Cardiac fibroblast (primary cell): ENCODE data around the gene GPBAR1.

Experiments
- DNase-seq, 2 donors: peaks; one replicate each; pipeline versions ENCODE4 v3.0.0 to v3.0.0-alpha.2; 2010; ENCODE audit warnings: low read depth in 2 of 2
- H3K4me3 ChIP-seq, 2 donors: replicated peaks in 1 of 2; 1 replicate in 1 of 2; 2 replicates in 1 of 2; pipeline ENCODE4 v1.5.1; 2011; ENCODE audit warnings: low read depth in 2 of 2, low read length in 2 of 2, mild to moderate bottlenecking in 2 of 2, moderate library complexity in 1 of 2
- TF ChIP-seq, protein P1 (sequence below): IDR thresholded peaks from one replicate; pipeline ENCODE4 v1.5.1; 2011; ENCODE audit warnings: low read depth, mild to moderate bottlenecking, low read length, inconsistent platforms

The GPBAR1 gene, protein sequence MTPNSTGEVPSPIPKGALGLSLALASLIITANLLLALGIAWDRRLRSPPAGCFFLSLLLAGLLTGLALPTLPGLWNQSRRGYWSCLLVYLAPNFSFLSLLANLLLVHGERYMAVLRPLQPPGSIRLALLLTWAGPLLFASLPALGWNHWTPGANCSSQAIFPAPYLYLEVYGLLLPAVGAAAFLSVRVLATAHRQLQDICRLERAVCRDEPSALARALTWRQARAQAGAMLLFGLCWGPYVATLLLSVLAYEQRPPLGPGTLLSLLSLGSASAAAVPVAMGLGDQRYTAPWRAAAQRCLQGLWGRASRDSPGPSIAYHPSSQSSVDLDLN

DNA sequence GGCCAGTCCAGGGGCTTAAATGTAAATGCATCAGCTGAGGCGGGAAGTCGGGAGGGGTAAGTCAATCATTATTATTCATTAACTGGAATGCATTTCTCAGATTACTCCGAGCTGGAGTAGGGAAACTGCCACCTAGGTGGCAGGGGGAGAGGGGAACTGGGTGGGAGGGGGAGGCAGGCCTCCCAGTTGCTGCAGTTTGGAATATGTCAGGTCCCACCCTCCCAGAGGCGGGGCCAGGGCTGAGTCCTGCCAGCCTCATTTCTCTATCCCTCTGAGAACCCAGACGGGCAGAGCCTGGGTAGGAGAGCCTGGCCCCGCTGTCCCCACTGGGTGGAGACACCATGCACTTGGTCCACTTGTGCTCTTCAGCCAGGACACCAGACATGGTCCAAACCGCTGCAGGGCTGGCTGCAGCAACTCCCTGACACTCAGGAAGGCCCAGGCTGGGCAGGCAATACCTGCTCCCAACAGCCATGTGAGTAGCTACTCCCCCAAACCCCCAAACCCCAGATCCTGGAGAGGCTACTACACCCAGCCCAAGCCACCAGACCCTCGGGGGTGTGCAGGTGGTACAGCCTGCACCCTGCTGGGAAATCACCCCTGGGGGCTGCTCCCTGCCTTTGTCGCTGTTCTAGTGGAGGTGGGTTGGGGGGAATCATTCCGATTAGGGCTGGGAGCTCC lies at the start of gene GPBAR1:
Gene GPBAR1 (plus strand): TSS at position 274 of the 681 bp plus-strand sequence. CDS start 1,710 bp downstream, outside the sequence.
- no peak within 1 kb of the TSS for H3K4me3 ChIP-seq

DNA sequence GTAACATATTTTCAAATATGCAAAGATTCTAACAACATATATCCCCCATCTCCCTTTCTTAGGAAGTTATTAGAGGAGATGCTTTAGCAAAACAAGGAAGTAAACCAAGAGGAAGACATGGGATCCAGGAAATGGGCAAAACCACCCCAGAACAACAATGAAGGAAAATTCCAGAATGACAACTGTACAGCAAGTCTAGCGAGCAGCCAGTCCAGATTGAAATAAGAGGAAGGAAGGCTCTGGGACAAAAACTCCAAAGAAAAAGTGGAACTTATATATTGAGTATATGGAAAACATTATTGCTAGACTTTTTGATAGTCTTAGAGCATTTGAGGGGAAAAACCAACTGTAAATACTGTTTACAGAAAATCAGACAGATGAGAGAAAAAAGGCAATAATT lies 46.7 kb upstream of the GPBAR1 start:
- H3K4me3 ChIP-seq, result no peak overlapping the region
- DNase-seq, result no peak
- TF ChIP-seq, protein P1, sequence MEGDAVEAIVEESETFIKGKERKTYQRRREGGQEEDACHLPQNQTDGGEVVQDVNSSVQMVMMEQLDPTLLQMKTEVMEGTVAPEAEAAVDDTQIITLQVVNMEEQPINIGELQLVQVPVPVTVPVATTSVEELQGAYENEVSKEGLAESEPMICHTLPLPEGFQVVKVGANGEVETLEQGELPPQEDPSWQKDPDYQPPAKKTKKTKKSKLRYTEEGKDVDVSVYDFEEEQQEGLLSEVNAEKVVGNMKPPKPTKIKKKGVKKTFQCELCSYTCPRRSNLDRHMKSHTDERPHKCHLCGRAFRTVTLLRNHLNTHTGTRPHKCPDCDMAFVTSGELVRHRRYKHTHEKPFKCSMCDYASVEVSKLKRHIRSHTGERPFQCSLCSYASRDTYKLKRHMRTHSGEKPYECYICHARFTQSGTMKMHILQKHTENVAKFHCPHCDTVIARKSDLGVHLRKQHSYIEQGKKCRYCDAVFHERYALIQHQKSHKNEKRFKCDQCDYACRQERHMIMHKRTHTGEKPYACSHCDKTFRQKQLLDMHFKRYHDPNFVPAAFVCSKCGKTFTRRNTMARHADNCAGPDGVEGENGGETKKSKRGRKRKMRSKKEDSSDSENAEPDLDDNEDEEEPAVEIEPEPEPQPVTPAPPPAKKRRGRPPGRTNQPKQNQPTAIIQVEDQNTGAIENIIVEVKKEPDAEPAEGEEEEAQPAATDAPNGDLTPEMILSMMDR, result no peak

More for the DNA sequence above, at the start of gene GPBAR1:
- TF ChIP-seq, protein P1, result no peak
- DNase-seq, result no peak

- H3K4me3 ChIP-seq, result peak overlapping the region; percentile 98
- TF ChIP-seq, protein P1, result no peak
- peak in 1 of 2 donors; percentile 25 for DNase-seq
Observed at GRCh38 chr2:218216336-218216673, 44.5 kb upstream of the GPBAR1 start.

GRCh38 chr2:218216674-218217359 lies 44.0 kb upstream of the GPBAR1 start, which contains the start of gene ARPC2:
TSS of gene ARPC2 (plus strand) at chr2:218217189. CDS start at chr2:218217471, 282 bp downstream.
- TF ChIP-seq, protein P1, result no peak
- peak; percentile 94 to 97 for DNase-seq
- H3K4me3 ChIP-seq, result peak within 1 kb of the TSS; percentile 98

- TF ChIP-seq, protein P1, result no peak
- DNase-seq, result peak; percentile 38 to 46
- H3K4me3 ChIP-seq, result peak overlapping the region; percentile 98
Observed at GRCh38 chr2:218217360-218218267, 43.2 kb upstream of the GPBAR1 start.
